Stimulated activated CD4-positive, alpha-beta T cell treated with anti-CD3 and anti-CD28 coated beads, Interleukin-12 subunit alpha, Interleukin-12 subunit beta, amount 100 ng/mL, for 24 hours (primary cell): ENCODE data around the gene MPO.

Experiments used
- DNase-seq, 2 experiments: peaks; one replicate each; pipeline ENCODE4 v3.0.0-alpha.2; 2020; ENCODE audit warnings: low read depth in 2 of 2

MPO gene

GRCh38 chr17:58319173-58320162, 38.7 kb upstream of the MPO start:
- no peak for DNase-seq

GRCh38 chr17:58318627-58319172, 38.0 kb upstream of the MPO start:
- no peak for DNase-seq

GRCh38 chr17:58318065-58318481, 37.3 kb upstream of the MPO start:
- no peak for DNase-seq

GRCh38 chr17:58317421-58318064, 36.8 kb upstream of the MPO start:
- DNase-seq, result peak in 1 of 2 experiments; percentile 59

- no peak for DNase-seq
Measured at GRCh38 chr17:58316260-58316960, 35.7 kb upstream of the MPO start.

- DNase-seq, result no peak
Measured at GRCh38 chr17:58315750-58316149, 35.0 kb upstream of the MPO start.

GRCh38 chr17:58315281-58315711, 34.6 kb upstream of the MPO start:
- no peak for DNase-seq

- DNase-seq, result no peak
Measured at GRCh38 chr17:58314706-58315015, 33.9 kb upstream of the MPO start.

GRCh38 chr17:58313815-58314705, 33.3 kb upstream of the MPO start:
- DNase-seq, result no peak

GRCh38 chr17:58312829-58313228, 32.1 kb upstream of the MPO start:
- no peak for DNase-seq

- DNase-seq, result no peak
Measured at GRCh38 chr17:58312021-58312630, 31.4 kb upstream of the MPO start.

GRCh38 chr17:58311429-58311894, 30.7 kb upstream of the MPO start:
- DNase-seq, result no peak

- no peak for DNase-seq
Measured at GRCh38 chr17:58310511-58311428, 30.0 kb upstream of the MPO start.

GRCh38 chr17:58309918-58310259, 29.2 kb upstream of the MPO start:
- DNase-seq, result no peak

- DNase-seq, result no peak
Measured at GRCh38 chr17:58308985-58309917, 28.5 kb upstream of the MPO start.

GRCh38 chr17:58308173-58308984, 27.6 kb upstream of the MPO start:
- no peak for DNase-seq

- DNase-seq, result no peak
Measured at GRCh38 chr17:58307468-58308172, 26.9 kb upstream of the MPO start.
